Smooth muscle cell of the brain vasculature (primary cell): ENCODE data around the gene CASR.

Source experiments
- DNase-seq: peaks from one replicate; pipeline ENCODE4 v3.0.0-alpha.2; 2012; ENCODE audit warnings: low read depth, low spot score

CASR gene

DNA sequence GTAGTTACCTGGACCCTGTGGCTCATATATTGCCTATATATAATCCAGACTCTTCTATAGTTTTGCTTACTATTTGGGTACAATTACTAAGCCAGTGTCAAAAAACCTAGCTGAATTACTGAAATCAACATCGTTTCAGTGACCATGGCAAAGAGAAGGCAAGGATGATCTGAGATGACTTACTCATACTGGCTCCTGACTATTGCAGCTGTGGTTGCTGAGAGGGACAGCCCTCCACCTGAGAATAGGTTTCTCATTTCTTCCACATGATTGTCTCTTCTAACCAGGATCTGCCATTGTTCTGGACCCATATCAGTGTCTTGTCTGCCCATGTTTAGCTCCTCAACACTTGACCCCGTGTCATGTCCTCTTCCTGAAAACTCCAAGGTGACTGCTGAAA, 30.2 kb downstream of the CASR start:
- DNase-seq, result no peak

DNA sequence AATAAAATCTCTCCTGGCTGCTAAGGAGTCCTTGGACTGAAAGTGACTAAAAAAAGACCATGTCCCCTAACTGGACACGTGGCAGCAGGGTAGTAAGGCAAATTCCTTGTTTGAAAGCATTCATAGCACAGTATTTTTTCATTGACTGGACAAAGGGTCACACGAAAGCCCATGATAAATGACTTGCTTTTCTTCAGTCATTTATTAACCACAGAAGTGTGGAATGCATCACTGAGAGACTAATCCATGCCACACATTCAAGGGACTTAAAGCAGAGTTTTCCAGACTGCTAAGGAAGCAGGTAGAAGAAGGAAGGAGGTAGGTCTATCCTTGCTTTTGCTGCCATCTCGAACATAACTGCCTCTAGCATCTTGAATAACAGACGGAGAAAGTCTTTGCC, 31.2 kb downstream of the CASR start:
- no peak for DNase-seq

DNA sequence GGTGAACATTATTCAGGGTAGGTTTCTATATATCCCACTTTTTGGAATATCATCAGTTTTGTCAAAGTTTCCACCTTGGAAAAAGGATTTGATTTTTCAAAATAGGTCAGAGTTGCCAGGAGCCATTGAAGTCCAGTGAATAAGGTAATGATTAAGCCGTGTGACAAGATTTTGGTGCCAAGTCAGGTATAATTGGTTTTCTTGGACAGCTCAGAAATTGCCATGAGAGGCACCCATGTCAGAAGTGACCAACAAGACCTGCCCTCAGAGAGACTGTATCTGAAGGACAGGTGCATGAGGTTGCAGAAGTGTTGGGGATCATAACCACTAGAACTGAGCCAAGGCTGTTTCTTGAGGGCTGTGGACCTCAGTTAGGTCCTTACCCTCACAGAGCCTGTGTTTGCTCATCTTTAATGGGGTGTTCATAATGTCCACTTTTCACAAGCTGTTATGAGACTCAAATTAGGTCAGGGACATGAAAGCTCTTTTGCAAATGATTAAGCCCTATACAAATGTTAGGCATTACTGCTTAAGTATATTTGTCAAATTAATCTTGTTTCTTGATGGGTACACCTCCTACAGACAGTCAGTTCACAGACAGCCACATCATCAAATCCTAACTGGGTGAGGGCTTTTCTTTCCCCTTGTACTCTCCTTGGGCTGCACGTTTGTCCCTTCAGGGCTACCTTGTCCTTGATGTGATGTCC, 32.3 kb downstream of the CASR start:
- no peak for DNase-seq

DNA sequence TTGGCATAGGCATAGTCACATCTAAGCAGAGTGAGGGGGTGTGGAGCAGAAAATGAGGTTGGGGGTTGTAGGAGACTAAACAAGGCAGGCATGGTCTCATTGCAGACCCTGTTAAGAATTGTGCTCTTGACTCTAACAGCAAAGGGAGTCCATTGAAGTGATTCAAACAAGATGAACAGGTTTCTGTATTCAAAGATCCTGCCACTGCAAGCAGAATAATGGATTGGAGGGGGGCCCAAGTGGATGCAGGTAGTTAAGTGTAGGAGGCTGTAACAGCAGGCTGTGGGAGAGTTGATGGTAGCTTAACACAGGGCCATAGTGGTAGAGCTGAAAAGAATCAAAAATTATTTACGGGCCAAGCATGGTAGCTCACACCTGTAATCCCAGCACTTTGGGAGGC, 34.4 kb downstream of the CASR start:
- no peak for DNase-seq

DNA sequence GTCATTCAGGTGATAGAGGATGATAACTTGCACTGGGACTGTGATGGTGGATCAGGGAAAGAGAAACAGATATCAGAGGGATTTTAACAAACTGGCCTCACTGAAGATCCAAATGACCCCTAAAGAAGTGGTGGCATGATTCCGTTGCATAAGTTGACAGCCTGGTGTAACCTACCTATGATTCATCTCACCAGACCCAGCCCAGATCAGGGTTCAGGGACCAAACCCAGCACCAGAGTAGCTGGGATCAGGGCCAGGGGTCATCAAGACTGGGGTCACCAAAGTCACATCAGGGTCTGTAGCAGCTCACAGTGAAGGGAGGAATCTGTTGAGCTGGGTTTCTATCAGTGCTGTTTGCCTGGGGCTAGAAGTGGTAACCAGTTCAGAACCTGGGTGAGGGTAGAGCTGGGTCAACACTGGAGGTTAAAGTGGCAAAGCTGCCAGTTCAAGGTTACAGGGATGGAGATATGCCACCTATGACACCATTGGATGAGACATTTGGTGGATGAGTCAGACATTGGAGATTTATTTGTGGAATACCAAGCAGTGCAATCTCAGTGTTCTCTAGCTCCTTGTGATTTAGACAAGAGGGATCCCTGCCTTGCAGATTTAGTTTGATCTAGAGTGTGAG, 35.9 kb downstream of the CASR start:
- DNase-seq, result no peak

DNA sequence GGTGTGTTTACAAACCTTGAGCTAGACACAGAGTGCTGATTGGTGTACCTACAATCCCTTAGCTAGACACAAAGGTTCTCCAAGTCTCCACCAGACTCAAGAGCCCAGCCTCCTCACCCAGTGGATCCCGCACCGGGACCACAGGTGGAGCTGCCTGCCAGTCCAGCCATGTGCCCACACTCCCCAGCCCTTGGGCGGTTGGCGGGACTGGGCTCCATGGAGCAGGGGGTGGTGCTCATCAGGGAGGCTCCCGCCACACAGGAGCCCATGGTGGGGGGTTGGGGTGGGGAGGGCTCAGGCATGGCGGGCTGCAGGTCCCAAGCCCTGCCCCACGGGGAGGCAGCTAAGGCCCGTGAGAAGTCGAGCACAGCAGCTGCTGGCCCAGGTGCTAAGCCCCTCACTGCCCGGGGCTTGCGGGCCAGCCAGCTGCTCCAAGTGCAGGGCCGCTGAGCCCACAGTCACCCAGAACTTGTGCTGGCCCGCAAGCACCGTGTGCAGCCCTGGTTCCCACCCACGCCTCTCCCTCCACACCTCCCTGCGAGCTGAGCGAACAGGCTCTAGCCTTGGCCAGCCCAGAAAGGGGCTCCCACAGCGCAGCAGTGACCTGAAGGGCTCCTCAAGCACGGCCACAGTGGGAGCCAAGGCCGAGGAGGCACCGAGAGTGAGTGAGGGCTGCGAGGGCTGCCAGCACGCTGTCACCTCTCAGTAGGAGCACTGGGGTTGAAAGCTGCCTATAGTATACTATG, 43.7 kb downstream of the CASR start:
- no peak for DNase-seq

DNA sequence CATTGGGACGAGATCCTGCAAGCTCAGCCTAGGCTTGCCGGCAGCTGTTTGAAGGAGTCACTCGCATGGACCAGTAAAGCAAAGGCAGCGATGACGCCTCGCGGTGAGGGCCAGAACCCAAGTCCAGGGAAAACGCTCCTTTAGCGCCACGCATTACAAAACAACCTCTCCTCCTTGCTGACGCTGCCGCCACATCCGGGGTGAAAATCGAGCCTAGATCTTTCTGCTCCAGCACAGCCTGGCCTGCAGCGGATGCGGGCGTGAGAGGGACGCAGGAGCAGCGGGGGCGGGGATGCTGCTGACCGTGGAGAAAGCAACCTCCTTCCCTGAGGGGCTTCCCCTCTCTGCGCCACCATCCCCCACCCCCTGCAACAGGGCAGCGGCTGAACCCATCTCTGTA, 46.7 kb downstream of the CASR start:
- DNase-seq, result no peak

DNA sequence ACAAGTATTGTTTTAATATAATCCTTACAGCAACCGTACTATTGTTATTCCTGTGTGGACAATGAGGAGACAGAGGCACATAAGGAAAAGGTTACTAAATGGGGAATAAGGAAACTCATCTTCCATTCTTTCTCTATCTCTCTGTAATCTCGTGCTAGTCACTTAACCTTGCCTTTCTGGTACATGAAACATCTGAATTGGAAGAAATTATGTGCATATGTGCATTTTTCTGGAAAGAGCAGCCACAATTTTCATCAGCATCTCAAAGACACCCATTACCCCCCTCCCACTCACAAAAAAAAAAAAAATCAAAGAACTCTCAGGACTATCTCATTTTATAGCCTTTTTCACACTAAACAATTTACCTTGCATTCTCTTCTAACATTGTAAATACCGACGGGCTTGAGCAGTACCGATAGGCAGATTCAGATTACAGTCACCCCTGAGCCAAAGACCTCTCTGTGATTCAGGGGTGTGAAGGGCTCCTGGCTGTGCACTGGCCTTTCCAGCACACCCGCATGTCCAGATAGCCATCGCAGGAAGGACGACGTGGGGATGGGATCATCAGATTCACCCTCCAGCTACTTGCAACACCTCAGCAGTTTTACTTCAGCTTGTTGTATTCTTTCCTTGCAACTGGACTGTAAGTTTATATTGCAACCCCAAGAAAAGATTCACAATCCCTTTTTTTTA, 48.1 kb downstream of the CASR start:
- no peak for DNase-seq

DNA sequence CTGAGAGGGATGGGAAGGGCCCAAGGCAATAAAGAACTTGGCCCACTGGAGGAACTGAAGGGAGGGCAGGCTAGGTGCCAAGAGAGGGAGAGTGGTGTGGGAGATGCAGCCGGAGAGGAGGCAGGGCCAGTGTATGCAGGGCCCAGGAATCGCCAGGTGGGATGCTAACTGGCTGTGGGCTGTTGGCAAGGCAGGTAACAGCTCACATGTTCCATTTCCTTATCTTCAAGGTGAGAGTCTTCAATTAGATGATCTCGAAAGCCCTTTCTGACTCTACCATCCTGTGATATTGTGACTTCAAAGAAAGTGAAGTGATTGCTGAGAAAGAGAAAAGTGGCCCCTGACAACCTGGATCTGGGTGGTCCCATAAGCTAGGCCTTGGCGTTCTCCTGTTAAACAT, 49.0 kb downstream of the CASR start:
- DNase-seq, result no peak

DNA sequence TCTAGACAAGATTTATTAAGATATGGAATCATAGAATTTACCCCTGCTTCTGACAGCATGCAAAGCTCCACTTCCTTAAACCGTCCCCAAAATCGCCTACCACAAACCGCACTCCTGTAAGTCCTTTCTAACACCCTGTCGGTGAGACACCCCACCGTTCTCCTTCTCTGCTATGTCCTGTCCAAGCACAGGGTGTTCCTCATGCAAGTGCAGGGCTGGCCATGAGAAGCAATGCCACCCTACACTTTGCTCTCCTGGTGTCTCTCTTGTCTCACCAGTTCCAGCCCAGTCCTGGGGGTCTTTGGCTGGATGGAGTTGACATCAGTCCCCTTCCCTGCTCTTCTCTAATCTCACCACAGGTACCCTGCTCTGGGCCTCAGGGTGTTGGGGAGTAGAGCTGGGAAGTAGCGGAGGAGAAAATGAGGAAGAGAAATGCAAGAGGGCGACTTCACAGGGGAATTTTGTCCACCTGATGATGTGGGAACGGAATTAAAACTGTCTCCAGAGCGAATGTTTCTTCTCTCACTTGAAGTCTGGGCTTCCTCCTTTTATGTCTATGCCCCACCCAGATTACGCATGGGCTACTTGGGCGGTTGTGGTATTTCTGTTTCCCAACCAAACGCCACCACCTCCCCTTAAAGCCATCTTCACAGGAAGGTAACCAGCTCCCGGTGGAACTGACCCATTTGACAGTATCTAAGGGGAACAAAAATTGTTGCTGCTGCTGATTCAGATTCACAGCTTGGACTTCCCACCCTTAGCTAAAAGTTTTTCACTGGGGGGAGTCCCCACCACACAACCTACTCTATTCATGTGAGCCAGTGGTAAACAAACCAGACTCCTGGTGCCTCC, 49.9 kb downstream of the CASR start:
- no peak for DNase-seq

DNA sequence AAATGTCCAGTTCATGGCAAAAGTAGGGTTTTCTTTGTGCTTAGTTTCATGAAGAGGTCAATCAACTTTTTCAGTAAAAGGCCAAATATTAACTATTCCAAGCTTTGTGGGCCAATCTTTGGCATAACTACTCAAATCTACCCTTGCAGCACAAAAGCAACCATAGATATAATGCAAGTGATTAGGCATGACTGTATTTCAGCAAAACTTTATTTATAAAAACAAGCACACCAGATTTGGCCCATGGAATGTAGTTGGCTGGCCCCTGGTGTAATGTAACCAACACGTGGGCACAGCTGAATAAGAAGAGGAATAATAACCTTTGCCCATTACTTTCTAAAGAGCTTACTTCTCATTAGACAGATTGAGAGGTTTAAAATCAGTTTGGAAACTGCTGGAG, 50.6 kb downstream of the CASR start:
- DNase-seq, result no peak

DNA sequence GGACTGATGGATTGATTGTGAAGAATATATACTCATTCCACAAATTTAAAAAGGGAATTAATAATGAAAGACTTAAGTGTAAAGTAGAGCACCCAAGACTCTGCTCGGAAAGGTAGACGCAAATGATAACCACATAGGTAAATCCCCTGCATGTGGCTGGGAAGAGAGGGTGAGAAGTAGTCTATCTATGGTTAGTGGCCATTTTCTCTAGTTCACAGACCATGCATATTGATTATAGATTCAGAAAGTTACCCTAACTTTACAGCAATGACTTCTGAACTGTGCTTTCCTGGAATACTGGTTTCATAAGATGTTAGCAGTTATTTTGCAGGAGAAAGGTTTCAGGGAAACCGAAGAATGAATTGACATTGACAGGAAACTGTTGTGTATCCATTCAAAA, 51.7 kb downstream of the CASR start:
- no peak for DNase-seq

DNA sequence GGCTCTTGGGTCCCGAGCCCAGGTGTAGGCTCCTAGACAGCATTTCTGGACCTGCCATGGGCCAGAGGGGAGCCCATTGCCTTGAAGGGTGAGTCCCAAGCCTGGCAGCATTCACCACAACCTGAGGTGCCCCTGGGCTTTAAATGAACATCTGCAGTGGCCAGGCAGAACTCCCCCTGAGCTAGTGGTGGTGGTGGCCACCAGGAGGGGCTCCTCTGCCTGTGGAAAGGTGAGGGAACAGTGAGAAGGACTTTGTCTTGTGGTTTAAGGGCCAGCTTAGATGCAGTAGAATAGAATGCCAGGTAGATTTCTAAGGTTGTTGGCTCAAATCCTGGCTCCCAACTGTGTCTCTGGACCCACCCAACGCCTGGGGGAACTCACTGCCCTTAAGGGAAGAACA, 55.6 kb downstream of the CASR start:
- DNase-seq, result no peak

DNA sequence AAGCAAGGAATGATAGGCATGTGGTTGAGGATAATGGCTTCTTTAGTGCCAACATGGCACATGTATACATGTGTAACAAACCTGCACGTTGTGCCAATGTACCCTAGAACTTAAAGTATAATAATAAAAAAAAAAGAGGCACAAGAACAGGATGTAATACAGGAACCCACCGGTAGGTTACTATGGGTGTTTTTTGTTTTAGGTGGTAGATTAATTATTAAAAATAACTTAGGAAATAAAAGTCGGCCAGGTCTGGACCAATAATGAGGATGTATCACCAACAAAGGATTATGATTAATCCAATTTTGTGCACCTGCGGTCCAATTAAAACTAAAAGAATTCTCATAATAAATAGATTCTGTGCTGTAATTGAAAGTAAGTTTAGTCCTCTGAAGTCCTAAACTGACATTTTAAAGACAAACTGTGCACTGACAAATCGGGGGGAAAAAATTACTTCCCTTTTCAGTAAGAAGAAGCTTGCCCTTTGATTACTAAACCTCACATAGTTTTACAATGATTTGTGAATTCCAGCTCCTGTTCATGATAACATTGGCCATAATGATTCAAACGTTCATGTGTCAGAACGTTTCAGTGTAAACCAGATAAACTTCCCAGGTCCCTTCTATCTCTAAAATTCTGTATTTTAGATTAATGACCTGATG, 62.2 kb downstream of the CASR start:
- no peak for DNase-seq

DNA sequence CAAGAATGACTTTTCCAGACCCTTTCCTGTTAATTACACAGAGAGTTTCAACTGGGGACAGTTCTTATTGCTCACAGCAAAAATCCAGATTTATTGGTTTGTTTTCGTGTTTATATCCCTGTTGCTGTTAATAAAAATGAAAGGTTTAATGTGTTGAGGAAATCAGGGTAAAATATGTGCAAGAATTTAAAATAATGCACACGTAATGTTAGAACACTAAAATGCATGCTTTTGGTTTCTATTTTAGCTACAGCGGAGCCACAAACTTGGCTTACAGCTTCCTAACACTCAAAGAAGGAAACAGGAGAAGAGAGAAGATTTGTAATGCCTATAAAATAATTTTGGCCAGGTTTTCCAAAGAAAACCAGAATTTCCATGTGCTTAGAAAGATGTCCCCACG, 62.7 kb downstream of the CASR start:
- no peak for DNase-seq

DNA sequence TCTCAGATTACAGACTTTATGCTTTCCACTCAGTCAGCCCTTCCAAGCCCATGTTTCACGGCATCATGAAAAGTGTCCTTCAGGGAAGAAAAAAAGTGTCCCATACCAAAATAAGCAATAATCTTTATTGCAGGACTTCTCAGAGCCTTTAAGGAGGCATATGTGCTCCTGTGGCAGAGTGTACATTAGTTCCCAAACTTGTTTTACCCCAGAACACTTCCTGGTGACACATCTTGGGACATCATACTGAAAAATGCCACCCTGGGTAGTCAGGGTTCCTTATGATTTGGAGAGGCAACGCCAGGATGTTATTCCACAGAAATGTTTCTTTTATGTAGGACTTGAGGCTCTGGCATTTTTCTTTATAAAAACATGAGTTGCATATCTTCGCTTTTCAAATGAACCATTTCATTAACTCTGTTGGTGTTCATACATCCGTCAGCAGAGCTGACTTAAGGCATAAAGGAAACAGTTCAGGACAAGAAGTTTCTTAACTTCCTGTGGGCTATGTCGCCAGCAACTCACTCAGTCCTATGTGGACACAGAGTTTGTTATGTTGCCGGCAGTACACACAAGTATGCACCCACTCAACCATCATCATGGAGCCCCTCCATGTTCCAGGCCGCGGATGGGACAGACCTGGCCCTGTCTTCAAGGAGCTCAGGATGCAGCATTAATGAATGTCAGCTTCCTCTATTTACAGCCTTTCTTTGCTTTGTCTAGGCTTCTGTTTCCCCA, 63.8 kb downstream of the CASR start:
- DNase-seq, result no peak

DNA sequence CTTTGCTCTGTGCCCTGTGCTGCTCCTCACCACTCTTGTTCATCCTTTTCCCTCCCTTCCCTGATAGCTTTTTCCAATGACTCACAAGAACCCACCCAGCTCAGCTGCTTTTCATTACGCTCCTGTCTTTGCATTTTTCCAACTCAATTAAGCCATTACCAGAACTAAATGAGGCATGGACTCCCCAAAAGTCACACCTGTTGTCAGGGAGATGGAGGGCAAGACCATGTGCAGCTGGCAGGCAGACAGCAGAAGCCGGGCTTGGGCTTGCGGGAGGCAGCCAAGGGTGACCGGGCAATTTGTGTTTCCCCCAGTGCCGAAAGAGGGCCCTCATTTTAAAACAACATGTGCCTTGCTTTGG, 64.3 kb downstream of the CASR start:
- DNase-seq, result no peak

DNA sequence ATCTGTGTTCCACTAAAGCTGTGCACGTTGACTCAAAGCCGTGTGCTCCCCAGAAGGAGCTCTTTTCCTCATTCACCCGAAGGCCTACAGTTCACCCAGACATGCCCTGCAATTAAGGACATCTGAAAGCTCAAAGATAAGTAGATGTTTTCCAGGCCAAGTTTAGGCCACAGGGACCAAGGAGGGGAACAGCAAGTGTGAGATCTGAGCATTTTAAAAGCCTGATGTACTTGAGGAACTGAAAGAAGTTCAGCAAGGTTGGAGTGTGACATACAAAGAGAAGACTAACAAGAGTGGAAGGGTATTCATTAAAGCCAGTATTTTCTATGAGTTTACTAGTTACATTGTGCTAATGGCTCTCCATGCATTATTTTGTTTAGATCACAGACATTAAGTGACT, 68.0 kb downstream of the CASR start:
- no peak for DNase-seq

DNA sequence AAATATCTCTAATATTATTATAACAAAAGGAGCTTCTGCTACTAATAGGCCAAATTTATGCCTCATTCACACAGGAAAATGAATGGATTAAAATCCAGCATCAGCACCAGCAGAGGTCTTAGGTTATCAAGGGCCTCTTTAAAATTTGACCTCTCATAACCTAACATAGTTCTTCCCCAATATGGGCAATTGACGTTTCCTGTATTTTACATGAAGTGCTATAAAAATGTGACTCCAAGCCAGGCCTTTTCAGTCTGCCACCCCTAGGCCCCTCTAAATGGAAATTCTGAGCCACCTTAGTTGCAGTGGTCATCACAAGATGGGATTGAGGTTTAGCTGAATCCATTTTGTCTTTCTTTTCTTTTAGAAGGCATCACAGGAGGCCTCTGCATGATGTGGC, 70.1 kb downstream of the CASR start:
- DNase-seq, result no peak

DNA sequence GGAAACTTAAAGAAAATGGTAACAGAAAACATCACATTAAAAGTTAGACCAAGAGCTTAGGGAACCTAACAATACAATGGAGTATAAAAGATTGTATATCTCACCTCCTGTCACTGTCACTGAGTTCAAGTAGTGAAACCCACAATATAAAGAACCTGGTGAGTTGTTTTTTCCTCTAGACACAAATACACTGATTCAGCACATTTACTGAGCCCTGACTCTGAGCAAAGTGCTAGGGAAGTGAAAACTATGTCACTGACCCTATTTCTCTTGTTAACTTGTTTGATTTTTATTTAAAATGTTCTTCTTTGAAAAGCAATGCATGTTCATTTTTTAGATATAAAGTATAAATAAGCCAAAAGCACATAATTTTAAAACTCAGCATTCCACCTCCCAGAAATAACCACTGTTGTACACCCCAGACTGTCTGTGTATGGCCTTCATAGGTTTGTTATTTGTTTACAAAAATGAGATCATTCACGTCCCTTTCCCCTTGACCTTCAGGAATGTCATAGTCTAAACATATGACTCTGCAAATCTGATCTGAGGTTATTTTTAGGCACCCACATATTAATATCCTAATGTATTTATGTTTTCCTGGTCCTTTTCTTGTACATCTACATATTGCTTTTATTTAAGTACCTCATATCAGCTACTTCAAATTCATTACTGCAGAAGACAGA, 72.4 kb downstream of the CASR start:
- no peak for DNase-seq
